ENCODE measurements around the gene KIAA1755. TPM values are rescaled to one million over a fixed set of nuclear protein-coding genes. Genes with fewer than 3 reads are reported as not detected.

The KIAA1755 gene
- polyA plus RNA-seq, 10 donors: 4.5 to 24.0 (median 9.9) TPM

- DNase-seq: no peak
Measured at GRCh38 chr20:38220587-38221118, 39.9 kb downstream of the KIAA1755 start.

DNA sequence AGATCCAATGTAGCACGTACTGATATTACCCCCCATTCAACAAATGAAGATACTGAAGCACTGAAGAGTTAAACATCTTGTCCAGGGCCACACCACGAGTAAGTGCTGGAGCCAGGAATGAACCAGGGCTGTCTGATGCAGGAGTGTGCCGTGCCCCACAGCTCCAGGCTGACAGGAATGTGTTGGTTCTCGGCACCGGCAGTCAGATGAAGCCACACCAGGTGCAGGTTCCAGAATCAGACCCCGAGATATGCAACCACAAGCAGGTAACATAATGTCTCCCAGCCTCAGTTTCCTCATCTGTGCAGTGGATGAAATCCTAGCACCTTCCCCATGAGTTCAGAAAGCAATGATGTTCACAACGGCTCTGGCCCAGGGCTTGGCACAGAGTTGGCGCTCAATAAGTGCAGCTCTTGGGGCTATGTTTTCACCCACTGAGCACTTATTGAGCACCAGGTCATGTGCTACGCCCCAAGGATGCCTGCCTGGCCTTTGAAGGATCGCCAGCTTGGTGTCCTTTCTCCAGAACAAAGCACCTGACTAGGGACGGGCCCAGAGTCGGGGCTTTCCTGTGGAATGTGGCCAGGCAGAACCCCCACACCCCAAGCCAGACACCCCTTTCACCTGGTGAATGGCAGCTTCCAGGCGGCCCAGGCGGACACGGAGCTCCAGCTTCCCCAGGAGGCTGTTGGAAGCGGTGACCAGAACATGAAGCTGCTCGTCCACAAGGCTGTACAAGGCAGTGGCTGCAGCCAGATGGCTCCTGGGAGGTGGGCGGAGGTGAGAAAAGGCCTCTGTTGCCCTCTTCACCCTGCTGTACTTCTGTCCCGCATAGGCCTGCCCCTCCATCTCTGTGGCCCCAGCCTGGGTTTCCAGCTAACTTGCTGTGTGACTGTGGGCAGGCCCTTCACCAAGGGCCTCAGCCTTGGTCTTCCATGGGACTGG lies 41.3 kb downstream of the KIAA1755 start:
- no peak for DNase-seq

DNA sequence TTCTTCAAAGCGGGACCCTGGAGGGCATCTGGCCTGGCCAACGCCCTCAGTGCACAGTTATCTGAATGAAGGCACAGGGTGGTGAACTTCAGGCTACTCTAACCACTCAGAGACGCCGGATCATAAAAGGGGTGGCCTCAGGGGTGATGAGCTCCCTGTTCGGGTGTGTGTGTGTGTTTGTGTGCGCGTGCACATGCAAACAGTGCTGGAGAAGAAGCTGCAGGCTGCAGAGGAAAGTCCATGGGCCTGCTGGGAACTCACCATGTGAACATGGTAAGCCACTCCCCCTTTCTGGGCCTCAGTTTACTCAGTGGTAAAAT lies 42.0 kb downstream of the KIAA1755 start:
- no peak for DNase-seq

DNA sequence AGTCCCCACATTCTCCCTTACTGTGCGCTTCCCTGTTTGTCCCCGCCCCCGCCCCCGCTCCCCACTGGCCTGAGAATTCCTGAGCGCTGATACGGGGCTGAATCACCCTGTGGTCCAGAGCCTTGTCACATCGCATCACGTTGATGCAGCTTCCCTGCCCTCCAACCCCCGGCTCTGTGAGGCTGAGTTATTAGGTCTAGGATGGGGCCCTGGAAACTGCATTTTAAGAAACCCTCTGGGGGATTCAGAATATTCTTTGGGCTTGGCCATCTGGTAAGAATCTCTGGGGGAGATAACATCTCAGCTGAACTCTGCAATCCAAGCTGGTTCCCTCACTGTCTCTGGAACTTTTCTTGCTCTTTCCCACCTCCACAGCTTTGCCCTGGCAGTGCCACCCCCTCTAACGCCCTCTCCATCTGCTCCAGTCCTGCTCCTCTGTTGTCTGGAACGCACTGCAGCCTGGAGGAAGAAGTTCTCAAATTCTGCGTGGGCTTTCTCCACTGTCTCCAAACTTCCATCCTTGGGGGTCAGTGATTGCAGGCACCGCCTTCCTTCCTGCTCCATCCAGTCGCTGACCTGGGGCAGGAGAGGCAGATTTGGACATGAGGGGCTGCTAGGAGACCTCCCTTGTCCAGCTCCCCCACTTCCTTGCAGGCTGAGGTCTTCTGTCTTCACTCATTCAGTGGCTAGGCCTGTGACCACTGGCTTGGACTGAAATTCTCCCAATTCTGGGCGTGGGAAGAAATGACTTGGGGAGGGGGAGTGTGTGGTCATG lies 42.6 kb downstream of the KIAA1755 start:
- DNase-seq: peak in 1 of 3 donors; percentile 89

GRCh38 chr20:38216746-38217595 lies 43.6 kb downstream of the KIAA1755 start:
- DNase-seq: no peak

DNA sequence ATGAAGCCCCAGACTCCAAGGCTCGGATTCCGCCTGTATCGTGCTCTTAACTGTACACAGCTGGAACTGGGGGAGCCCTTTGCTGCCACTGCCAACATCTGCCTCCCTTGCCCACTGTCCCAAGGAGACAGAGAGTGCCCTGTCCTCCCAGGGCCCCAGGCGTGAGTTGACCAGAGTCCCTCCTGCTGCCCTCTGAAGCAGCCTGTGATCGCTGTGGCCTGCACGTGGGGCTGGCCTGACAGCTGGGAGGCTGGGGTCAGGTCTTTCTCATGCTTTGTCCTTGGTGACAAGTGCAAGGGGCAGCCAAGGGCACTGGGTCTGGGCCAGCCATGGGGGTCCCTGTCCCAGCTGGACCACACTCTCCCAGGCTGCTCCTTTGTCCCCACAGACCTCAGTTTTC lies 44.3 kb downstream of the KIAA1755 start:
- DNase-seq: no peak

GRCh38 chr20:38215194-38216182 lies 45.0 kb downstream of the KIAA1755 start:
- DNase-seq: no peak

- no peak for DNase-seq
Measured at GRCh38 chr20:38214256-38215193, 46.0 kb downstream of the KIAA1755 start.

GRCh38 chr20:38213607-38213940 lies 47.0 kb downstream of the KIAA1755 start:
- no peak for DNase-seq

DNA sequence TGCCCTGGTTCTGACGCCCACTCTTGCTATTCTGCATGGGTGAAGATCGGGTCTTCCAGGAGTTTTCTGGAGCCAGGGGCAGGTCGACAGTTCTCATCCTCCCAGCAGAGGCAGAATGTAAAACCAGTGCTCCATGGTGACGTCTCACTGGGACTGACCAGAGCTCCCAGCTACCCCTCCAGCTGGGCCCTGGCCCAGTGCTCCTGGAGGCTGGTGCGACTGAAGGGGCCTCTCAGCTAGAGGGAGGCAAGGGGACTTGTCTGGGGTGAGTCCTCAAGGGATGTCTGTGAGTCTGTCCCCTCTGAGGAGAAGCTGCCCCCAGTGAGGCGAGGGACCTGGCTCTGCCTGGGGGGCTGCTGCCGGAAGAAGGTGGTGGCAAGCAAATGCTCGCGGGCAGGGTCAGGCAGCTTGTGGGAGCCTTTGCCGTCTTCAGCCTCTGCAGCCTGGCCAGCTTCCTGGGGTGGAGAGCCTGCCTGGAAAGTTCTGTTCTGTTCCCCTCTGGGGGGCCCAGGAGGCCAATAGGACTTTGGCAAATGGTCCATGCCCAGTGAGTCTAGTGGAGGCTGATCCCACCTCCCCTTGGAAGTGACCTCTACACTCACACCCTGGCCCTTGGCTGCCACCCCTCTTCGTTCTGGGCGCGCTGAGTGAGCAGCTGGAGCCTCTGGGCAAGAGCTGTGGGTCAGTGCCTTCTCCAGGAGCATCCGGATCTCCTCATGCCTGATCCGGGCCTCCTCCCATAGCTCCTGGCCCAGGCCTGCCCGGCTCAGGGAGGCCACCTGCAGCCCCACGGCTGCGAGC lies 47.5 kb downstream of the KIAA1755 start:
- DNase-seq: no peak

DNA sequence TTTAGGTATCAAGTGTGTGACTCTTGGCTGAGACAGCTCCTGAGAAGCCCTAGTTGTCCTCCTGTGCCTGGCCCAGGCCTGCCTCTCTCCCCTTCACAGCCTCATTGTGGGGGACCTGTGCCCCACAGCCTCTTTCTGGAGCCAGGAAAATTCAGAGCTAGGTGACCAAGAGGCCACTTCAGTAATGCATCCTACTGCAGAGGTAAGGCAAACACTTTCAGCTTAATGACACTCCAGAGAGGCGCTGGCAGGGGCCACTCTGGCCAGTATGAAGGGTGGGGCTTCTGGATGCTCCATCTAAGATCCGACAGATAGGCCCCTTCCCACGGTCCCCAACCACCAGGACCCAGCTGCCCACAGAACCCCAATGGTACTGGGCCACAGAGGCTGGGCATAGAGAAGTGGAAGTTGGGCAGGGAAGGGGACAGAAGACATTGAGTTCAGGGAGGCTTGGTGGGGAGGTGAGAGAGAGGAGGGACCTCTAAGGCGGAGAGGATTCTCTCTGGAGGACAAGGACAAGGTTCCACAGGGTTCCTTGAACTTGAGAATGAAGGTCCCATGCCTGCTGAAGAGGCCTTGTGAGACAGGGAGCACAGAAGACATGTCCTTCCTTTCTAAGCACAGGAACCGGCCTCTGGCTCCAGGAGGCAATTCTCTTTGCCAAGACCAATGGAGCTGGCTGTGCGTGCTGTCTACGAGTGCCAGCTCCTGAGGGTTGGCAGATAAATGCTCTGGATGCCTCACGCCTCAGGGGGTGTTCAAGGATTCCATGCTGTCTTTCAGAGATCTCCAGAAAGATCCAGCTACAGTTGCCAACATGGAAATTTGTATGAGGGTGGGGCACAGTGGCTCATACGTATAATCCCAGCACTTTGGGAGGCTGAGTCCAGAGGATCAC lies 49.1 kb downstream of the KIAA1755 start:
- no peak for DNase-seq

DNA sequence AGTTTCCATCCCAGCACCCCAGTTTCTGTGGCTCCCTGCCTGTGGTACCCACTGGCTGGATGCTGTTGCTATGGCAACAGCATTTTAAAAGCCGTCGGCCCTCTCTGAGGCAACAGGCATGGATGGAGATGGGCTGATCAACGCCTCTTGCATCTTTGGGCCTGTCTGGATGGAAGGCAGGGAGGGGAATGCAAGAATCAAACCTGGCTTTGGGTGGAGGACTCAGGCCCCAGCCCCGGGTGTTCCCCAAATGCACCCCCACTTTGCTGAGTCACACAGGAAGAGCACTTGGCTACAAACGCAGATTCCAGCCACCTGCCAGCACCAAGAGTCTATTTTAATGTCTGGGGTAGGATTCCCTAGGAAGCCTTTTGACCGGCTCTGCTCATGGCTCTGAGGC lies 49.8 kb downstream of the KIAA1755 start:
- DNase-seq: no peak

GRCh38 chr20:38209736-38210405 lies 50.7 kb downstream of the KIAA1755 start:
- DNase-seq: no peak

- peak in 2 of 3 donors; percentile 52 to 56 for DNase-seq
Measured at GRCh38 chr20:38209054-38209675, 51.4 kb downstream of the KIAA1755 start.

GRCh38 chr20:38208523-38208922 lies 52.0 kb downstream of the KIAA1755 start:
- no peak for DNase-seq

- DNase-seq: no peak
Measured at GRCh38 chr20:38208088-38208487, 52.4 kb downstream of the KIAA1755 start.

All from muscle of back (tissue), 11 donors.